ENCODE results near the gene LRIT2. TPM values are rescaled to one million over a fixed set of nuclear protein-coding genes. Genes with fewer than 3 reads are reported as not detected.
A peak's percentile ranks its signal among the peaks of the same experiment; 100 is the strongest.

The LRIT2 gene
- total RNA-seq, 1 experiment from 2014 or later: not detected

- no peak for DNase-seq (ENCODE audit: low spot score)
- Histone ChIP-seq H3K4me1 (ENCODE audit: insufficient read depth, low read length, poor library complexity, severe bottlenecking) (no peaks in the 10 kb centered on the region), H3K4me3 (ENCODE audit: low read depth, low read length, poor library complexity, severe bottlenecking) (no peak overlapping the region), H3K36me3 (ENCODE audit: insufficient read depth, low read length, poor library complexity, severe bottlenecking) (no peaks in the 10 kb centered on the region), H3K27ac (ENCODE audit: low read depth, low read length, poor library complexity, severe bottlenecking) (no peak overlapping the region), H3K27me3 (replicated peaks; ENCODE audit: insufficient read depth, low read depth, low read length, poor library complexity) (peaks cover 3% of the 10 kb centered on the region), H3K9me3 (ENCODE audit: low read depth, low read length, poor library complexity, severe bottlenecking) (no peaks in the 10 kb centered on the region)
- intact Hi-C loops (cut with micrococcal nuclease; ENCODE audit: unreplicated experiment): no loop called here
- POLR2A ChIA-PET (ENCODE audit: low non-redundant PET): no interaction called here
- TF ChIP-seq EZH2 (IDR thresholded peaks at IDR 0.05; ENCODE audit: borderline replicate concordance, low read depth, low read length, poor library complexity, severe bottlenecking): no peak
- TF ChIP-seq, protein P1, sequence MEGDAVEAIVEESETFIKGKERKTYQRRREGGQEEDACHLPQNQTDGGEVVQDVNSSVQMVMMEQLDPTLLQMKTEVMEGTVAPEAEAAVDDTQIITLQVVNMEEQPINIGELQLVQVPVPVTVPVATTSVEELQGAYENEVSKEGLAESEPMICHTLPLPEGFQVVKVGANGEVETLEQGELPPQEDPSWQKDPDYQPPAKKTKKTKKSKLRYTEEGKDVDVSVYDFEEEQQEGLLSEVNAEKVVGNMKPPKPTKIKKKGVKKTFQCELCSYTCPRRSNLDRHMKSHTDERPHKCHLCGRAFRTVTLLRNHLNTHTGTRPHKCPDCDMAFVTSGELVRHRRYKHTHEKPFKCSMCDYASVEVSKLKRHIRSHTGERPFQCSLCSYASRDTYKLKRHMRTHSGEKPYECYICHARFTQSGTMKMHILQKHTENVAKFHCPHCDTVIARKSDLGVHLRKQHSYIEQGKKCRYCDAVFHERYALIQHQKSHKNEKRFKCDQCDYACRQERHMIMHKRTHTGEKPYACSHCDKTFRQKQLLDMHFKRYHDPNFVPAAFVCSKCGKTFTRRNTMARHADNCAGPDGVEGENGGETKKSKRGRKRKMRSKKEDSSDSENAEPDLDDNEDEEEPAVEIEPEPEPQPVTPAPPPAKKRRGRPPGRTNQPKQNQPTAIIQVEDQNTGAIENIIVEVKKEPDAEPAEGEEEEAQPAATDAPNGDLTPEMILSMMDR (conservative IDR thresholded peaks at IDR 0.05; ENCODE audit: low read depth, low read length): no peak
- BruUV-seq (replicated peaks): no TSS peak
- CTCF ChIA-PET: no interaction called here
Observed at GRCh38 chr10:84217746-84218145, 7.6 kb downstream of the LRIT2 start.

- DNase-seq (ENCODE audit: low spot score): no peak
- CTCF ChIA-PET: no interaction called here
- Histone ChIP-seq H3K4me1 (ENCODE audit: insufficient read depth, low read length, poor library complexity, severe bottlenecking) (no peaks in the 10 kb centered on the region), H3K9me3 (ENCODE audit: low read depth, low read length, poor library complexity, severe bottlenecking) (no peaks in the 10 kb centered on the region), H3K36me3 (ENCODE audit: insufficient read depth, low read length, poor library complexity, severe bottlenecking) (no peaks in the 10 kb centered on the region), H3K4me3 (ENCODE audit: low read depth, low read length, poor library complexity, severe bottlenecking) (no peak overlapping the region), H3K27me3 (replicated peaks; ENCODE audit: insufficient read depth, low read depth, low read length, poor library complexity) (peaks cover 3% of the 10 kb centered on the region), H3K27ac (ENCODE audit: low read depth, low read length, poor library complexity, severe bottlenecking) (no peak overlapping the region)
- no peak for TF ChIP-seq EZH2 (IDR thresholded peaks at IDR 0.05; ENCODE audit: borderline replicate concordance, low read depth, low read length, poor library complexity, severe bottlenecking)
- TF ChIP-seq, protein P1 (conservative IDR thresholded peaks at IDR 0.05; ENCODE audit: low read depth, low read length): no peak
- POLR2A ChIA-PET (ENCODE audit: low non-redundant PET): no interaction called here
- intact Hi-C loops (cut with micrococcal nuclease; ENCODE audit: unreplicated experiment): no loop called here
- no TSS peak for BruUV-seq (replicated peaks)
Observed at GRCh38 chr10:84216834-84217233, 8.5 kb downstream of the LRIT2 start.

DNA sequence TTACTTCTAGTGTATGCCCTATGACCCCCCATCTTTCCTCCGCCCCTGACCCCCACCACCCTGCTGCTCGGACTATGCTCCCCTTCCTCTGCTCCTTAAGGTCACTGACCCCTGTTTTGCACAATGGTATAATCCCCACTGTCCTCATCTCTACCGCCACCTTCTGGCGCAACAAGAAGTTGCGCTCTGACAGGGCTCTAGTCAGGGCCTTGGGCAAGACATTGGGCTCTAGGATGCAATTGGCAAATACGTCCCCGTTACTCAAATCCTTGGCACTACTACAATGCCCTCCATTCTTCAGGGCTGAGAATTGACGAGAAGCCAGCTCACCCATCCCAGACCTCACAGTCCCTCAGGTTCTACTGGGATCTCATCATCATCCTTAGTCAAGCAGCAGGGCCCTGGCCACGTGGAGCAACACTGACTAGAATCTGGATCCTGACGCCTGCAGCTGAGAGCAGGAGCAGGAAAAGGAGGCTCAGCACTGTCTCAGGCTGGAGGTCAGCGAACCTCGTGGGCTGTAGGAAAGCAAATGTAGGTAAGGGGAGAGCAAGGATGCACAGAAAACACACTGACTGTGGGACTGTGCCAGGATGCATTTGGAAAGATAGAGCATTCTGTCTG is 10.6 kb downstream of the LRIT2 start:
- DNase-seq (ENCODE audit: low spot score): peak; percentile 17
- no TSS peak for BruUV-seq (replicated peaks)
- ChIA-PET POLR2A (ENCODE audit: low non-redundant PET) (no interaction called here), CTCF (interaction anchor here (0.7 to 1.0 kb wide), 3 partner anchors 27 to 59 kb away, joined by 4 to 7 read pairs (median 4); no protein-coding TSS in a partner anchor)
- intact Hi-C loops (cut with micrococcal nuclease; ENCODE audit: unreplicated experiment): no loop called here
- Histone ChIP-seq H3K27me3 (replicated peaks; ENCODE audit: insufficient read depth, low read depth, low read length, poor library complexity) (peaks cover 5% of the 10 kb centered on the region), H3K9me3 (ENCODE audit: low read depth, low read length, poor library complexity, severe bottlenecking) (no peaks in the 10 kb centered on the region), H3K36me3 (ENCODE audit: insufficient read depth, low read length, poor library complexity, severe bottlenecking) (no peaks in the 10 kb centered on the region), H3K27ac (ENCODE audit: low read depth, low read length, poor library complexity, severe bottlenecking) (no peak overlapping the region), H3K4me1 (ENCODE audit: insufficient read depth, low read length, poor library complexity, severe bottlenecking) (no peaks in the 10 kb centered on the region), H3K4me3 (ENCODE audit: low read depth, low read length, poor library complexity, severe bottlenecking) (no peak overlapping the region)
- no peak for TF ChIP-seq EZH2 (IDR thresholded peaks at IDR 0.05; ENCODE audit: borderline replicate concordance, low read depth, low read length, poor library complexity, severe bottlenecking)
- TF ChIP-seq, protein P1 (conservative IDR thresholded peaks at IDR 0.05; ENCODE audit: low read depth, low read length): peak; percentile 64
